GM13977 (cell line): ENCODE measurements around the gene SIN3A.

ENCODE experiments used
- DNase-seq: peaks from one replicate; pipeline ENCODE4 v3.0.0; 2012; ENCODE audit warnings: low spot score
- in situ Hi-C: fragments of 300-500 bp; cut with MboI; formaldehyde crosslinking; loops from one replicate; pipeline ENCODE4 v1.12.0; 2022; ENCODE audit warnings: low sequenced_read_pairs, low pct_unique_long_range_greater_than_20kb, mixed read lengths, inconsistent platforms; ENCODE audit not compliant: unreplicated experiment
- TF ChIP-seq, protein P1 (sequence below): IDR thresholded peaks from 2 replicates; pipeline ENCODE4 v1.5.1; 2012; ENCODE audit warnings: mild to moderate bottlenecking, control low read depth; ENCODE audit not compliant: insufficient read depth; ENCODE audit errors: extremely low read depth, missing control alignments

SIN3A gene

GRCh38 chr15:75361989-75362641, 89.4 kb downstream of the SIN3A start:
- DNase-seq = no peak
- TF ChIP-seq, protein P1, sequence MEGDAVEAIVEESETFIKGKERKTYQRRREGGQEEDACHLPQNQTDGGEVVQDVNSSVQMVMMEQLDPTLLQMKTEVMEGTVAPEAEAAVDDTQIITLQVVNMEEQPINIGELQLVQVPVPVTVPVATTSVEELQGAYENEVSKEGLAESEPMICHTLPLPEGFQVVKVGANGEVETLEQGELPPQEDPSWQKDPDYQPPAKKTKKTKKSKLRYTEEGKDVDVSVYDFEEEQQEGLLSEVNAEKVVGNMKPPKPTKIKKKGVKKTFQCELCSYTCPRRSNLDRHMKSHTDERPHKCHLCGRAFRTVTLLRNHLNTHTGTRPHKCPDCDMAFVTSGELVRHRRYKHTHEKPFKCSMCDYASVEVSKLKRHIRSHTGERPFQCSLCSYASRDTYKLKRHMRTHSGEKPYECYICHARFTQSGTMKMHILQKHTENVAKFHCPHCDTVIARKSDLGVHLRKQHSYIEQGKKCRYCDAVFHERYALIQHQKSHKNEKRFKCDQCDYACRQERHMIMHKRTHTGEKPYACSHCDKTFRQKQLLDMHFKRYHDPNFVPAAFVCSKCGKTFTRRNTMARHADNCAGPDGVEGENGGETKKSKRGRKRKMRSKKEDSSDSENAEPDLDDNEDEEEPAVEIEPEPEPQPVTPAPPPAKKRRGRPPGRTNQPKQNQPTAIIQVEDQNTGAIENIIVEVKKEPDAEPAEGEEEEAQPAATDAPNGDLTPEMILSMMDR = no peak
- in situ Hi-C loops = loop anchor here (25.0 kb wide), 1 partner anchor 275 kb away; the partner anchor contains the start of genes IMP3, SNUPN and SNX33

- in situ Hi-C loops = loop anchor here (25.0 kb wide), 1 partner anchor 276 kb away; the partner anchor contains the start of genes IMP3, SNUPN and SNX33
- TF ChIP-seq, protein P1 = no peak
- no peak for DNase-seq
These were observed 90.0 kb downstream of the SIN3A start for GRCh38 chr15:75361361-75361988.

DNA sequence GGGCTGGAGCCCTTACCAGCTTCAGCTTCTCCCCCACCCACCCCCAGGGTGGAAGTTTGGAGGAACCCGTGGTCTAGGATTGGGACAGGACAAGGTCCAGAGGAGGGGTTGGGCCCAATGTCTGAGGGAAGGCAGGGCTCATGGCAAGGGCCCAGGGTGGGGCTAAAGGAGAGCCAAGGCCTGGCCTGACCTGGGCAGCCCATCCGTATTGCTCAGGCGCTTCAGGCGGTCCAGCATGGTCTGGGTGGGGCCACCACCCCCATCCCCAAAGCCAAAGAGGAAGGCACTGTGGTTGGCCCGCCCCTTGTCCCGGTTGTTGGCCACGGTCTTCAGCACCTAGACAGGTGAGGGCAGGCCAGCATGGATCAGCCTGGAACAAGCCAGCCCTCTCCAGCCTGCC, 90.6 kb downstream of the SIN3A start:
- in situ Hi-C loops = loop anchor here (25.0 kb wide), 1 partner anchor 276 kb away; the partner anchor contains the start of genes IMP3, SNUPN and SNX33
- TF ChIP-seq, protein P1 = no peak
- no peak for DNase-seq

DNA sequence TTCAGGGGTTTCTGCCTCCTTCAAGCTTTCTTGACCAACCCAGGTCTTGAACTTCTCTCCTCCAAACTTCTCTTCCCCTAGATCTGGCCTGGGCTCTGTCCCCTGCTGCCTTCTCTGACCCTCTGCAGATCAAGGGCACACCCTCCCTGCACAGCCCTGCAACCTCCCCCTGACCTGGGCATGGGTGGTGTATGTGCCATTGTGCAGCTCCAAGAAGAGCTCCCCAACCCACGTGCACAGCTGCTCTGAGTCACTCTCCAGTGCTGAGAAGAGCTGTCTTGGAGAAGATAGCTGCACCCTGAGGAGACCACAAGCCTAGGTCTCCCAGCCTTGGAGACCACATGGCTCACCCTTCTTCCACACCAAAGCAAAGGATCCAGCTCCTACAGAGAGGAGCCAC, 91.1 kb downstream of the SIN3A start:
- TF ChIP-seq, protein P1 = no peak
- in situ Hi-C loops = loop anchor here (25.0 kb wide), 1 partner anchor 277 kb away; the partner anchor contains the start of genes IMP3, SNUPN and SNX33
- DNase-seq = no peak

GRCh38 chr15:75359537-75360250, 91.8 kb downstream of the SIN3A start:
- TF ChIP-seq, protein P1 = no peak
- DNase-seq = no peak
- in situ Hi-C loops = loop anchor here (25.0 kb wide), 1 partner anchor 278 kb away; the partner anchor contains the start of genes IMP3, SNUPN and SNX33

- TF ChIP-seq, protein P1 = no peak
- in situ Hi-C loops = loop anchor here (25.0 kb wide), 1 partner anchor 278 kb away; the partner anchor contains the start of genes IMP3, SNUPN and SNX33
- DNase-seq = no peak
These were observed 92.5 kb downstream of the SIN3A start for GRCh38 chr15:75358771-75359536.
